WI38 (cell line): ENCODE measurements around the gene C12orf60.

Experiments
- H3K4me3 ChIP-seq: 2 replicates; pipeline ENCODE4 v1.5.1; 2011; ENCODE audit warnings: low read depth, mild to moderate bottlenecking, control low read depth, low read length
- CTCF ChIP-seq: IDR thresholded peaks from 2 replicates; pipeline ENCODE4 v1.5.1; 2012; ENCODE audit warnings: low read depth, mild to moderate bottlenecking, control low read depth, low read length

Gene C12orf60

DNA sequence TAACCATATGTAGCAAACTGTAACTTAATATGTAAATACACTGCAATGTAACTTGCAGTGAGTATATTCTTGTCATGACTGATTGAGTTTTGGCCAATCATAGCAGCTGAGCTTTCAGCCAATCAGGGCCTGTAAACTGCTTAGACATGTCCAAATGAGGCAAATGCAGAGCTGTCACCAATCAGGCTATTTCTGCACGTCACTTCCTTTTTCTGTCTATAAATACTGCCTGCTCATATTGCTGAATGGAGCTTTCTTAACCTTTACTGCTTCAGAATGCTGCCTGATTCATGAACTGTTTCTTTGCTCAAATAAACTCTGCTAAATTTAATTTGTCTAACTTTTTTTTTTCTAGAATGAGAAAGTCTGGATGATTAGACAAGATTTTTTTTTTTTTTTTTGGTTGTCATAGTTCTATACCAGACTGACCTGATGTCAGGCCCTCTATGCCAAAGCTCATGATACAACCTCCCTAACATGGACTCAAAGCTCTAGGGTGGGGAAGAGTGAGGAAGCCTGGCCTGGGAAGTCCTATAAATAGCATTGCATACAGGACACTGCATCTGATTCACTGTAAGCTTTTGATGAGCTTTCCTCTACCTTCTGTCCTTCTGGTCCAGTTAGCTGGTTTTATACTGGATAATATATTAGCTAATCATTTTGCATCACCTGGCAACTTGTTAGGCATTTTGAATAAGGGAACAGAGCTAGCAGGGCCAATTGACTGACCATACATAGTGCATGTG, 70.1 kb downstream of the C12orf60 start:
- no peak for TF ChIP-seq CTCF
- no peak overlapping the region for H3K4me3 ChIP-seq
